IPS-NIHi7 (cell line): ENCODE results near the gene ANTXRL.
"Not testable (repeated sequence)": the region's sequence is repeated elsewhere in the genome, so short reads cannot be mapped to it uniquely, and the experiment has no call there.

ENCODE experiments used
- DNase-seq: peaks from one replicate; pipeline ENCODE4 v3.0.0; 2012; ENCODE audit warnings: mixed read lengths; ENCODE audit errors: extremely low spot score

Gene ANTXRL

DNA sequence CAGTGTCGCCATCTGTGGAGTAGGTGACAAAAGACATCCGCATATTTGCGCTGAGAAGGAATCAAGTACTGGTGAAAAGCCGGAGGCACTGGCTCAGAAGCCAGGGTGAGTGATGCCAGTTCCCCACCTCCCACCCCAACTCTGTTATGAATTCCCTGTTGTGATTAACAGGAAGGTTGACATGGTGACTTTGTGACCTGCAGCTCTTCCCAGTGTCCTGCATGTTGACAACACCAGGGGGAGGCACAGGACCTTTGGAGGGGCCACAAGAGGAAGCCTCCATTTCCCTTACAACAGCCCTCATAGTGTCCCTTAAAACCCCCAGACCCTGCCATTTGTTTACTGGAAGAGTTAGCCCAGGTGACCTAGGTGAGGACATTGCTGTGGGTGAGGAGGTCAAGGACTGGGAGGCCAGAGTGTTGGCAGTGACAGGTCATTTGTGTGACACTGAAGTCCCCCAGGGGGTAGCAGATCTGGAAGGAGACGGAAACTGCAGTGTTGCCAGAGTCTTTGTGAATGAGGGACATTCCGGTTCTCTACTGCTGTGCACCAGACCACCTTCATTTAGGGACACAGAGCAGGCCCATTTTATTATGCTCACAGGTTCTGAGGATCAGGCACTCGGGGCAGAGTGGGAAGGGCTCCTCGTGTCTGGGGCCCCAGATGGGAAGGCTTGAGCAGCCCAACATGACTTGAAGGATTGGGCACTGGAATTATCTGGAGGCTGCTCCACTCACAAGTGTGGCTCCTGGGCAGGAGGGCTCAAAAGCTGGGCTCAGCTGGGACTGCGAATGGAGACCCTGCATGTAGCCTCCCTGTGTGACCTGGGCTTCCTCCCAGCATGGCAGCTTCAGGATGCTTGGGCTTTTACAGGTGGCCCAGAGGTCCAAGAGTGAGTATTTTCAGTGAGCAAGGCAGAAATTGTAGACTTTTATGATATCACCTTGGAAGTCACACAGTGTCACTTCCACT lies 13.0 kb upstream of the ANTXRL start:
- no peak for DNase-seq

DNA sequence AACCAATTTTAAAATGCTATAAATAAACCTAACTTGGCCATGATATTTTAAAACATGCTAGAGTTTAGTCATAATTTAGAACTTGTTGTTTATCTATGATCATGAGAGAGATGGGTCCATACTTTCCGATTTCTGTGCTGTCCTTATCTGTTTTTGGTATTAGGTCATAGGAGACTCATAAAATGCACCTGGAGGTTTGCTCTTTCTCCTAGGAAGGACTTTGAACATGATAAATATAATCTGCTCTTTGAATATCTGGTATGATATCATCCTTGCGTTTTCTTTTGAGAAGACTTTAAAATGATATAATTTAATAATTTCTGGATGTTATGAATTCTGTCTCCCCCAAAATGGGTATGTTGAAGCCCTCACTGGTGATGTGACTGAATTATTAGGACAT lies 9.0 kb upstream of the ANTXRL start:
- DNase-seq: no peak

- DNase-seq: not testable (repeated sequence)
Measured at GRCh38 chr10:46282421-46282831, 4.4 kb upstream of the ANTXRL start.

GRCh38 chr10:46282842-46283574 lies 3.8 kb upstream of the ANTXRL start:
- peak; percentile 75 for DNase-seq

- no peak for DNase-seq
Measured at GRCh38 chr10:46283580-46284285, 3.1 kb upstream of the ANTXRL start.

DNA sequence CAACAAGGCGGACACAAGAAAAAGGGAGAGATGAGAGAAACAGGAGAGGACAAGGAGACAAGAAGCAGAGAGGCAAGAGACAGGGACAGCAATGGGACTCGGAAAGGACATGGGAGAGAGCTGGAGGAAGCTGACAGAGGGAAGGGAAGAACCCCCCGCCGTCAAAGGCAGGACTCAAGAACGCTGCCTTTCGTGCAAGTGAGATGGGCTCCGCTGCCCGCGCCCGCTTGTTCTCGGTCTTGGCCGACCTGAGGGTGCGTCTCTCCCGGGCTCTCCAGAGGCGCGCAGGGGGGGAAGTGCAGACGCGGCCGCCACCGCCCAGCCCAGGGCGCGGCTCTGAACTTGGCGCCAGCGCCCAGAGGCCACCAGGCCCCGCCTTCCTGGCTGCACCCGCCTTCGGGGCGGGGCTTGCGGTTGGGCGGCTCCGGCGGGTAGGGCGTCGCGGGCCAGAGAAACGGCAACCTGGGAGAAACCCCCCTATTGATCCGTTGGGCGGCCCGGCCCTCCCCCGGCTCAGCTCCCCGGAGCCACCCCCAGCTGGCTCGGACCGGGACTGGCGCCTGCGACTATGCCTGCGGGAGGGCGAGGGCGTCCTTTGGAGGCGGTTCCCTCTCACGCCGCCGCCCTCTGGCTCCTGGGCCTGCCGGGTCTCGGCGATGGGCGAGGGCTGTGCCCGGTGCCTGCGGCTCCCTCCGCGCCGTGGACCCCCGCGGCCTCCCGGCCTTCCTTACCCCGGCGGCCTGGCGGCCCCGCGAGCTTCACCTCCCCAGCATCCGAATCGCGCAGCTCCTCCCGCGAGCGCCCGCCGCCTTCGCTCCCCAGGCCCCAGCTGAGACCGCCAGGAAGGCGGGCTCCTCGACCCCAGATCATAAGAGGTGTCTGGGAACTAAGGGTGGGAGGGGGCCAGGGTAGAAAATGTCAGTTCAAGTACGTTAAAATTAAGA lies 2.2 kb upstream of the ANTXRL start:
- DNase-seq: peak; percentile 87

DNA sequence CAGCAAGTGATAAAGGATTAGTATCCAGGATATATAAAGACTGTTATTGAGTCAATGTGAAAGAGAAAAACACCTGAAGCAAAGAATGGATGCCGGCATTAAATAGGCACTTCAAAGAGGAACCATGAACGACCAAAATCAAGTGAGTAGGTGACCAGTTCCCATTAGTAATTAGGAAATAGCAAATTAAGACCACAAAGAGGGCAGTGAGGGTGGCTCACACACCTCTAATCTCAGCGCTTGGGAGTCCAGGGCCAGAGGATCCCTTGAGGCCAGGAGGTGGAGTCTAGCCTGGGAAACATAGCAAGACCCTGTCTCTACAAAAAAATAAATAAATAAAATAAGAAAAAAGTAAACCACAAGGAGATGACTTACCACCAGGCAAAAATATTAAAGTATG lies 1.5 kb upstream of the ANTXRL start:
- no peak for DNase-seq

DNA sequence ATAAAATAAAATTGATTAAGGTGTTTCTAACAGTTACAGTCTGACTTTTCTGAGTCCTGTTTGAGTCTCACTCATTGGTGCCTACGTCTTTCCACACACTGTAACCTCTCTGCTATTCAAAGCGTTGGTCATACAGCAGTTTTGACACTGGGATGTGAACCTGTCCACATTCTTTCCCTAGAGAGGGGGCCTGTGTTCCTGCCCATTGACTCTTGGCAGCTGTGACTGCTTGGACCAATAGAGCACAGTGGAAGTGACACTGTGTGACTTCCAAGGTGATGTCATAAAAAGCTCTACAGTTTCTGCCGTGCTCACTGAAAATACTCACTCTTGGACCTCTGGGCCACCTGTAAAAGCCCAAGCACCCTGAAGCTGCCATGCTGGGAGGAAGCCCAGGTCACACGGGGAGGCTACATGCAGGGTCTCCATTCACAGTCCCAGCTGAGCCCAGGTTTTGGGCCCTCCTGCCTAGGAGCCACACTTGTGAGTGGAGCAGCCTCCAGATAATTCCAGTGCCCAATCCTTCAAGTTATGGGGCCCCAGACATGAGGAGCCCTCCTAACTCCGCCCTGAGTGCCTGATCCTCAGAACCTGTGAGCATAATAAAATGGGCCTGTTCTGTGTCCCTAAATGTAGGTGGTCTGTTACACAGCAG lies 704 bp upstream of the ANTXRL start:
- DNase-seq: no peak

DNA sequence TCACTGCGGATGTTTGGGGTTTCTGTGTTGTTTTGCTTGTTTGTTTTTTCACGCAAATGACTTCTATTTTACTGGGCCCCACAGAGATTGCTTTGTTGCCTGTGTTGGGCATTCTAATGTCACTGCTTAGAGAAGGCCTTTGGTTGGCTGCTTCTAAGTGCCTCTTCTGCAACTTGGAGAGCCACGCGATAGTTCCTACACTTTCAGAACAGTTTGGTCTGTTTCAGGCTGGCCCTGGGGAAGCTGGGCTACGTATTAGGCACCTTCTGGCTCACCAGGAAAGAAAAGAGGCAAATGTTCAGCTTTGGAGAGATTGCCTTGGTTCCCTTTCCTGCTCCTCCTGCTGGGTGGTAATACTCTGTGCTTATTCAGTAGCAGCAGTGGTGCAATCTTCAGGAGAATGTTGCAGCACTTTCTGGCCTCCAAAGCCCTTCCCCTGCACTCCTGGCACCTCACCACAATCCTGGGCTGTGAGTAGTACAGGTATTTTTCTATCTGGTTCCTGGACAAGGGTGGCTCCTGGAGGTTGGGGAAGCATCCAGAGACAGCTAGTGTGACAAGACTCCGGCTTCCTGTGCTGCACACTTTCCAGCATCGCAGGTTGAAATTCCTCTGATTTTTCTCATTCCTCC lies 1.2 kb downstream of the ANTXRL start:
- no peak for DNase-seq

DNA sequence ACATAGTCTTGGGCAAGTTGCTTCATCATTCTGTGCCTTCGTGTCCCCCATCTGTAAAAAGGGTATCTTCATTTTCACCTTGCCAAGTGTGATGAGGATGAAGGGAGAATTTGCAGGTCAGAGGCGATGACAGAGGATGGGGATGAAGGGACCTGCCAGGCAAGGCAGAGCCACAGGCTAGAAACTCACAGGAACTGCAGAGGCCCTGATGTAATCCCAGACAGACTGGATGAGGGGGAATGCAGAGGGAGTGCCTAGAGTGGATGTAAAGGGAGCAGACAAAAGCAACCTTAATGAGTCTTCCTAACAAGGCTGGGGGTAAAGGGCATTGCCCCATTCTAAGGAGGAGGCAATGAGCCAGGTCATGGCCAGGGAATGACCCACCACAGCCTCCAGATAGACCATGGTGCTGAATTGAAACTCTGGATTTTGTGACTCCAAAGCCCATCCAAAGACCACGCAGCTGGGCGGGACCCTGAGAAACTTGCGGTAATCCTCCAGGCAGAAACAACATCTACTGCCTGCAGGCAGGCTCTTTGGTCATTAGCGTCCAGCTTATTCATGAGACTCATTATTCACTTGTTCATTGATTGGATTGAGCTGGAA lies 1.9 kb downstream of the ANTXRL start:
- DNase-seq: no peak

DNA sequence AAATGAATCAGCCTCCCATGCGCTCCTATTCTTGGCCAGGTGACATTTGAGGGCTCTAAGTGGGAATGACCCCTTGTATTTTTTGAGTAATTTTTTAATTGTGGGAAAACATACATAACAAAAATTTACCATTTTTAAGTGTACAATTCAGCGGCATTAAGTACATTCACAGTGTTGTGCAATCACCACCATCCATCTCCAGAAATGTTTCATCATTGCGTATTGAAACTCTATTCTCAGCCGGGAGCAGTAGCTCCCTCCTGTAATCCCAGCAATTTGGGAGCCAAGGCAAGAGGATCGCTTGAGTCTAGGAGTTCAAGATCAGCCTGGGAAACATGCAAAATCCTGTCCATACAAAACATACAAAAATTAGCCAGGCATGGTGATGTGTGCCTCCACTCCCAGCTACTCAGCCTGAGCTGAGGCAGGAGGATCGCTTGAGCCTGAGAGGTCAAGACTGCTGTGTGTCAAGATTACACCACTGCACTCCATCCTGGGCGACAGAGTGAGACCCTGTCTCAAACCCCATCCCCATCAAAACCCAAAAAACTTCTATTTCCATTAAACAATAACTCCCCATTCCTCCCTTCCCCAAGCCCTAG lies 2.5 kb downstream of the ANTXRL start:
- DNase-seq: no peak

GRCh38 chr10:46290101-46290886 lies 3.5 kb downstream of the ANTXRL start:
- no peak for DNase-seq

DNA sequence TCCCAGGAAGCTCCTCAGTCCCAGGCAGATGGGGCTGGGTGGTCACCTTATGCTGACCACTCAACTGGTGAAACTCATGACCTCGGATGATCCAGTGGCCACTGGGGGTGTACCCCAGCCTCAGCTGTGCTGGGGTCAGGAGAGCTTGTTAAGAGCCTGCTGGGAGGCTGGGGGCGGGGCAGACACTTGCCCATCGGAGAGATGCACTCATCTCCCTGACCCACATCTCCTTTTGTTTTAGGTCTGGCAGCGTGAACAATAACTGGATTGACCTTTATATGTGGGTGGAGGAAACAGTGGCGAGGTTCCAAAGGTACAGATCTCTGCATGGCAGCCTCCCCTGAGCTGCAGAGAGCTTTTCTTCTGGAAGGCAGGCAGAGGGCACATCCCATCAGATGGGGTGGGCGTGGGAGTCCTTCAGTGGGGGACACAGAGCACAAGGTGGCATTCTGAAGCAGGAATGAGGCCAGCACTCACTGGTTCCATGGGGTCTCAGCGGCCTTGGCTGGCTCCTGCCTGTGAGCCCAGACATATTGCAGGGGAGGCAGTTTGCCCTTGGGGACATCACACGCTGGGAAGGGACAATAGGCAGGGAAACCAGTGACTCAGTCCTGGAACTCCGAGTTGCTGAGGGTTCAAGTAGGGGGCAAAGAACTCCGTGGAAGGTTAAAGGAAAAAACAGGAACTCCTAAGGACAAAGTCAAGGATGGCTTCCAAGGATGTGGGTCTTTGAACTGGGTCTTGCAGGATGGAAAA lies 5.2 kb downstream of the ANTXRL start:
- no peak for DNase-seq

- DNase-seq: no peak
Measured at GRCh38 chr10:46292573-46293023, 5.8 kb downstream of the ANTXRL start.

- DNase-seq: no peak
Measured at GRCh38 chr10:46293228-46293627, 6.4 kb downstream of the ANTXRL start.

DNA sequence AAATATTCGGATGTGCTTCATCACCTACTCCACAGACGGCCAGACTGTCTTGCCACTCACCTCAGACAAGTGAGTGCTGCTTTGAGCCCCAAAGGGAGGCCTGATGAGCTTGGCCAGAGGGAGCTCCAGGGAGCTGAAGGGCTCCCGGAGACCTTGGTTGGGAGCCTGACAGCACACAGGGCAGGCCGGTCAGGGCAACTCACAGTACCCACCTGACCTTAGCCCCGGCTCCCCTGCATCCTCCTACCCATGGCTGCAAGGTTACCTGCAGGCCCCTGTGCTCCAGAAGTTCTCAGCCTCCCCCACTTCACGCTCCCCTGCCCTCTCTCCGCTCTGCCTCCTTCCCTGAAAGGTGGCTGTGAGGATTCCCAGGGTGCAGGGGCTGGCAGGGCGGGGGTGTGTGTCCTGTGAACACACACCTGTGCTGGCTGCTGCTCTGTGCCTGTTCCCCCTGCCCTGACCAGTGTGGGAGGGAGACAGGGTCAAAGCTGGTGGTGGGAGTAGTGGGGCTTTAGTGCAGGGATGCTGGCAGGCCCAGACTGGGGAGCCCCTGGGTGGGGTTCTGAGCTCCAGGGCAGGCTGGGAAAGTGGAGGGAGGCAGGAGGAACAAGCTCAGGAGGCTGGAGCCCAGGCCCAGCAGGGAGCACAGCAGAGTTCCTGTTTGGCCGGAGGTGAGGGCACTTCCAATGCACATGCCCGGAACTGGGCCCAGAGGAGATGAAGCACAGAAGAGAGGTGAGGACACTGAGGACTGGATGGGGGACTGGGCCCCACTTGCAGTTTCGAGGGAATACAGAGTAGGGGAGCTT lies 7.2 kb downstream of the ANTXRL start:
- no peak for DNase-seq
